Liver (tissue), 9 donors: ENCODE data around the gene GRB7. TPM values are rescaled to one million over a fixed set of nuclear protein-coding genes. Genes with fewer than 3 reads are reported as not detected.

Experiments
- DNase-seq: peaks from one replicate; pipeline ENCODE4 v3.0.0-alpha.2; 2017; ENCODE audit warnings: low spot score
- H3K27ac ChIP-seq, 2 donors: one replicate each; pipeline ENCODE4 v1.7.0; 2013; ENCODE audit warnings: inconsistent platforms in 2 of 2, low read length in 2 of 2, control low read depth in 1 of 2, low read depth in 1 of 2, mild to moderate bottlenecking in 1 of 2
- H3K27me3 ChIP-seq, 4 donors: one replicate each; pipeline versions ENCODE4 v1.6.1 to v1.7.0; 2013; ENCODE audit warnings: low read length in 3 of 4, inconsistent platforms in 1 of 4, mild to moderate bottlenecking in 1 of 4, moderate library complexity in 1 of 4; ENCODE audit not compliant: control insufficient read depth in 4 of 4, insufficient read depth in 4 of 4
- H3K36me3 ChIP-seq, 4 donors: one replicate each; pipeline versions ENCODE4 v1.6.1 to v1.7.0; 2013; ENCODE audit warnings: low read length in 3 of 4, mild to moderate bottlenecking in 3 of 4, low read depth in 1 of 4, moderate library complexity in 1 of 4; ENCODE audit not compliant: control insufficient read depth in 4 of 4, insufficient read depth in 3 of 4
- H3K4me1 ChIP-seq, 4 donors: one replicate each; pipeline versions ENCODE4 v1.6.1 to v1.7.0; 2013; ENCODE audit warnings: low read length in 3 of 4, mild to moderate bottlenecking in 3 of 4, moderate library complexity in 1 of 4; ENCODE audit not compliant: control insufficient read depth in 4 of 4, insufficient read depth in 4 of 4
- H3K4me3 ChIP-seq, 3 donors: one replicate each; pipeline versions ENCODE4 v1.6.1 to v1.7.0; 2013; ENCODE audit warnings: low read length in 3 of 3, control low read depth in 1 of 3, low read depth in 1 of 3, mild to moderate bottlenecking in 1 of 3
- H3K9ac ChIP-seq, 2 donors: one replicate each; pipeline ENCODE4 v1.7.0; 2013; ENCODE audit warnings: low read length in 2 of 2, mild to moderate bottlenecking in 2 of 2, moderate library complexity in 2 of 2, control low read depth in 1 of 2, low read depth in 1 of 2
- H3K9me3 ChIP-seq, 4 donors: one replicate each; pipeline versions ENCODE4 v1.6.1 to v1.7.0; 2013; ENCODE audit warnings: low read length in 3 of 4; ENCODE audit not compliant: control insufficient read depth in 4 of 4
- ATF3 ChIP-seq: IDR thresholded peaks from 2 replicates; pipeline ENCODE4 v1.6.1; 2016; ENCODE audit warnings: antibody characterized with exemption
- CTCF ChIP-seq: fragments of 150-350 bp; IDR thresholded peaks from 2 replicates; pipeline ENCODE4 v1.5.1; 2017; ENCODE audit warnings: improper control_type of control experiment, low read depth, low read length; ENCODE audit not compliant: missing input control
- EGR1 ChIP-seq, 2 donors: IDR thresholded peaks; 2 replicates each; pipeline ENCODE4 v1.6.1; 2016 to 2018; ENCODE audit warnings: antibody characterized with exemption in 2 of 2, low read depth in 2 of 2
- FOXA1 ChIP-seq: IDR thresholded peaks from 2 replicates; pipeline ENCODE4 v1.6.1; 2016; ENCODE audit warnings: antibody characterized with exemption
- GABPA ChIP-seq, 2 donors: IDR thresholded peaks in 1 of 2; conservative IDR thresholded peaks in 1 of 2; 2 replicates each; pipeline ENCODE4 v1.6.1; 2016; ENCODE audit warnings: antibody characterized with exemption in 2 of 2, mild to moderate bottlenecking in 1 of 2, moderate library complexity in 1 of 2
- HNF4A ChIP-seq, 2 donors: conservative IDR thresholded peaks; 2 replicates each; pipeline ENCODE4 v1.6.1; 2016; ENCODE audit warnings: antibody characterized with exemption in 2 of 2, mild to moderate bottlenecking in 2 of 2
- HNF4G ChIP-seq: IDR thresholded peaks from 2 replicates; pipeline ENCODE4 v1.6.1; 2016; ENCODE audit warnings: antibody characterized with exemption
- JUND ChIP-seq, 2 donors: IDR thresholded peaks; 2 replicates each; pipeline ENCODE4 v1.6.1; 2016; ENCODE audit warnings: antibody characterized with exemption in 2 of 2
- MAX ChIP-seq: IDR thresholded peaks from 2 replicates; pipeline ENCODE4 v1.6.1; 2016; ENCODE audit warnings: antibody characterized with exemption
- NR2F2 ChIP-seq: IDR thresholded peaks from 2 replicates; pipeline ENCODE4 v1.6.1; 2016; ENCODE audit warnings: antibody characterized with exemption
- RAD21 ChIP-seq, 2 donors: IDR thresholded peaks; 2 replicates each; pipeline ENCODE4 v1.6.1; 2016; ENCODE audit warnings: antibody characterized with exemption in 2 of 2, mild to moderate bottlenecking in 2 of 2
- RXRA ChIP-seq, 2 donors: IDR thresholded peaks; 2 replicates each; pipeline ENCODE4 v1.6.1; 2017 to 2018; ENCODE audit warnings: antibody characterized with exemption in 2 of 2, mild to moderate bottlenecking in 1 of 2
- SP1 ChIP-seq: IDR thresholded peaks from 2 replicates; pipeline ENCODE4 v1.6.1; 2018; ENCODE audit warnings: antibody characterized with exemption, mild to moderate bottlenecking
- TAF1 ChIP-seq: conservative IDR thresholded peaks from 2 replicates; pipeline ENCODE4 v1.6.1; 2016; ENCODE audit warnings: antibody characterized with exemption, mild to moderate bottlenecking
- YY1 ChIP-seq: IDR thresholded peaks from 2 replicates; pipeline ENCODE4 v1.6.1; 2016; ENCODE audit warnings: antibody characterized with exemption, mild to moderate bottlenecking
- ZBTB33 ChIP-seq: IDR thresholded peaks from 2 replicates; pipeline ENCODE4 v1.6.1; 2016; ENCODE audit warnings: antibody characterized with exemption
- WGBS: extraction: QIAGEN DNeasy Blood & Tissue Kit; methylation state at CpG from one replicate; pipeline ENCODE4 v1.1.7; 2013; 5-methylcytosine and 5-hydroxymethylcytosine counted together
- polyA plus RNA-seq, 2 donors: library from polyadenylated mRNA; stranded (reverse) in 1 of 2; unstranded in 1 of 2; fragments of 200-250 nt in 1 of 2; fragments of >200 nt in 1 of 2; fragmentation: Nextera tagmentation in 1 of 2; extraction: Ambion mirVana in 1 of 2; gene quantifications; one replicate each; pipeline versions ENCODE4 v1.2.1 to v1.2.3, GENCODE V29; 2013 to 2015
- total RNA-seq, 2 donors: library from RNA; depleted of rRNA; stranded (reverse); fragments of >200 nt; gene quantifications; one replicate each; pipeline ENCODE4 v1.2.3, GENCODE V29; 2014
- donor health status: healthy.
- donor health status: healthy.
- donor health status: healthy.
- donor health status: healthy.
- donor health status: healthy.

The GRB7 gene
- total and polyA plus RNA-seq, 4 donors: 1.9 to 6.8 (median 2.5) TPM

- DNase-seq: no peak
- Histone ChIP-seq H3K27me3 (no peaks in the 10 kb centered on the region), H3K9ac (peak overlapping the region in 1 of 2 donors; percentile 41), H3K36me3 (peaks cover 0 to 15% (median 3%) of the 10 kb centered on the region in 4 donors), H3K27ac (peak overlapping the region; percentile 95 to 98), H3K4me1 (peaks cover 29 to 63% (median 59%) of the 10 kb centered on the region in 4 donors), H3K9me3 (no peaks in the 10 kb centered on the region), H3K4me3 (peak overlapping the region in 1 of 3 donors; percentile 26)
- TF ChIP-seq CTCF (no peak), HNF4A (conservative IDR thresholded peaks at IDR 0.05) (peak in 1 of 2 donors; percentile 72), TAF1 (no peak), ZBTB33 (no peak), EGR1 (IDR thresholded peaks at IDR 0.05; ENCODE audit: low read depth in 2 of 2) (no peak), JUND (IDR thresholded peaks at IDR 0.05) (peak; percentile 29 to 82), FOXA1 (no peak), GABPA (IDR thresholded peaks at IDR 0.05 in 1 of 2, conservative IDR thresholded peaks at IDR 0.05 in 1 of 2) (no peak), HNF4G (no peak), SP1 (peak; percentile 71), RXRA (IDR thresholded peaks at IDR 0.05) (peak; percentile 60 to 90), YY1 (peak; percentile 50), NR2F2 (no peak), ATF3 (no peak), MAX (peak; percentile 62), RAD21 (IDR thresholded peaks at IDR 0.05) (no peak)
- WGBS: 33% methylated on average over 12 of the region's 12 CpGs
These were observed 31.9 kb upstream of the GRB7 start for GRCh38 chr17:39705786-39706348.

GRCh38 chr17:39706383-39706782, 31.4 kb upstream of the GRB7 start:
- H3K4me1 ChIP-seq: peaks cover 26 to 59% (median 54%) of the 10 kb centered on the region in 4 donors
- H3K9ac ChIP-seq: no peak overlapping the region
- no peaks in the 10 kb centered on the region for H3K27me3 ChIP-seq
- WGBS: 65% methylated on average over 8 of the region's 8 CpGs
- H3K9me3 ChIP-seq: no peaks in the 10 kb centered on the region
- no peak overlapping the region for H3K4me3 ChIP-seq
- DNase-seq: no peak
- TF ChIP-seq MAX: no peak
- TF ChIP-seq RAD21 (IDR thresholded peaks at IDR 0.05): no peak
- no peak for TF ChIP-seq ZBTB33
- TF ChIP-seq NR2F2: no peak
- no peak for TF ChIP-seq HNF4G
- peaks cover 0 to 16% (median 4%) of the 10 kb centered on the region in 4 donors for H3K36me3 ChIP-seq
- H3K27ac ChIP-seq: peak overlapping the region; percentile 95 to 98
